ENCODE results near the gene CTSA. TPM values are rescaled to one million over a fixed set of nuclear protein-coding genes. Genes with fewer than 3 reads are reported as not detected.

The CTSA gene
- total and polyA plus RNA-seq, 7 donors = 41.3 to 59.8 (median 47.8) TPM

- 69 to 96% (median 83%) methylated on average over 1 of the region's 1 CpG for WGBS, 3 donors
- DNase-seq = no peak
- H3K9me3 ChIP-seq = no peaks in the 10 kb centered on the region
- H3K4me3 ChIP-seq = no peak overlapping the region
- no peak for ATAC-seq
- no peak for TF ChIP-seq CTCF (IDR thresholded peaks at IDR 0.05)
- intact Hi-C loops (cut with DNase I) = no loop called here
- H3K36me3 ChIP-seq (ENCODE audit: insufficient read depth in 1 of 2, low read depth in 1 of 2) = peaks cover 0 to 75% of the 10 kb centered on the region in 2 donors
- H3K4me1 ChIP-seq = peaks cover 23% of the 10 kb centered on the region
- H3K27me3 ChIP-seq (ENCODE audit: insufficient read depth in 3 of 3, low read length in 2 of 3) = no peaks in the 10 kb centered on the region
- no peak overlapping the region for H3K27ac ChIP-seq
These were observed 40.2 kb upstream of the CTSA start for GRCh38 chr20:45850926-45851325.

- peaks cover 0 to 69% of the 10 kb centered on the region in 2 donors for H3K36me3 ChIP-seq (ENCODE audit: insufficient read depth in 1 of 2, low read depth in 1 of 2)
- H3K27ac ChIP-seq = no peak overlapping the region
- TF ChIP-seq CTCF (IDR thresholded peaks at IDR 0.05) = no peak
- intact Hi-C loops (cut with DNase I) = no loop called here
- no peaks in the 10 kb centered on the region for H3K9me3 ChIP-seq
- no peaks in the 10 kb centered on the region for H3K27me3 ChIP-seq (ENCODE audit: insufficient read depth in 3 of 3, low read length in 2 of 3)
- ATAC-seq = no peak
- DNase-seq = no peak
- H3K4me3 ChIP-seq = no peak overlapping the region
- H3K4me1 ChIP-seq = peaks cover 26% of the 10 kb centered on the region
These were observed 39.6 kb upstream of the CTSA start for GRCh38 chr20:45851501-45851900.

DNA sequence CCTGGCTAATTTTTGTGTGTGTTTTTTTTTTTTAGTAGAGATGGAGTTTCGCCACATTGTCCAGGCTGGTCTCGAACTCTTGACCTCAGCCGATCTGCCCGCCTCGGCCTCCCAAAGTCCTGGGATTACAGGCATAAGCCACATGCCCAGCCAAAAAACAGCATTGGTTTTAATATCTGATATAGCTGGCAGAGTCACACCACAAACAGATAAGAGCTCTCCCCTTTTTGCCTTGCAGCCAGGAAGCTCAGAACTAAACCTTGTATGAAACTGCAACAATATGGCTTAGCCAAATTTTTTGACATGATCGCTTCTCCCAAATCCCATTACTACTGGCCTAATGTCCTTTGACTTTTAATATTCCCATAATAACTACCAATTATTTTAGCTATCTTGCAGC is 38.8 kb upstream of the CTSA start:
- no peak for ATAC-seq
- no peak for TF ChIP-seq CTCF (IDR thresholded peaks at IDR 0.05)
- intact Hi-C loops (cut with DNase I) = no loop called here
- no peak for DNase-seq
- Histone ChIP-seq H3K9me3 (no peaks in the 10 kb centered on the region), H3K27me3 (ENCODE audit: insufficient read depth in 3 of 3, low read length in 2 of 3) (no peaks in the 10 kb centered on the region), H3K36me3 (ENCODE audit: insufficient read depth in 1 of 2, low read depth in 1 of 2) (peaks cover 0 to 61% of the 10 kb centered on the region in 2 donors), H3K4me1 (peaks cover 24% of the 10 kb centered on the region), H3K4me3 (no peak overlapping the region), H3K27ac (no peak overlapping the region)
- WGBS, 3 donors = 95 to 99% (median 97%) methylated on average over 6 of the region's 6 CpGs

DNA sequence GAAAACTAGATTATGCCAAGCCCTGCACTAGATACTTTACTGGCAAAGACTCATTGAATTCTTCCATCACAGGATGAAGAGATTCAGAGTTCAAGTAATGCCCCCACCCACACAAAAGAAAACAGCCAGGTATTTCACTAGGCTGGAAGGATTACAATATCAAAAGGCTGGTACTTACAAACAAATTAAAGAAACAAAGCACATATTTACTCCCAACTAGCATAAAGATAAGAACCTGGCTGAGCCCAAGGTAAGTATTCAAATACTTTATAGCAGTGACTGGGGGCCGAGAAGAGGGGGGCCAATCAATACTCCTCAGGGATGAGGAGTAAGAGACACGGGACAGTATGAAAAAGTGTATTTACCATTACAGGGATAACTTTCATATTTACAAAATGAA is 37.7 kb upstream of the CTSA start:
- 70 to 80% (median 80%) methylated on average over 2 of the region's 2 CpGs for WGBS, 3 donors

More for the DNA sequence above, 37.7 kb upstream of the CTSA start:
- H3K9me3 ChIP-seq = no peaks in the 10 kb centered on the region
- no peaks in the 10 kb centered on the region for H3K27me3 ChIP-seq (ENCODE audit: insufficient read depth in 3 of 3, low read length in 2 of 3)
- no peak for ATAC-seq
- peaks cover 0 to 50% of the 10 kb centered on the region in 2 donors for H3K36me3 ChIP-seq (ENCODE audit: insufficient read depth in 1 of 2, low read depth in 1 of 2)
- H3K4me3 ChIP-seq = no peak overlapping the region
- H3K27ac ChIP-seq = peak overlapping the region; percentile 1
- no peak for TF ChIP-seq CTCF (IDR thresholded peaks at IDR 0.05)
- no peak for DNase-seq
- intact Hi-C loops (cut with DNase I) = no loop called here
- H3K4me1 ChIP-seq = peaks cover 24% of the 10 kb centered on the region
